Cardiac fibroblast (primary cell): ENCODE data around the gene ZNF560.

Experiments
- DNase-seq, 2 donors: peaks; one replicate each; pipeline versions ENCODE4 v3.0.0 to v3.0.0-alpha.2; 2010; ENCODE audit warnings: low read depth in 2 of 2
- H3K4me3 ChIP-seq, 2 donors: replicated peaks in 1 of 2; 1 replicate in 1 of 2; 2 replicates in 1 of 2; pipeline ENCODE4 v1.5.1; 2011; ENCODE audit warnings: low read depth in 2 of 2, low read length in 2 of 2, mild to moderate bottlenecking in 2 of 2, moderate library complexity in 1 of 2
- CTCF ChIP-seq: IDR thresholded peaks from one replicate; pipeline ENCODE4 v1.5.1; 2011; ENCODE audit warnings: low read depth, mild to moderate bottlenecking, low read length, inconsistent platforms

Gene ZNF560

GRCh38 chr19:9435279-9436268 is 62.8 kb downstream of the ZNF560 start, which contains the start of gene ZNF266:
TSS of gene ZNF266 (minus strand) at chr19:9435573. CDS start at chr19:9420089, 15,484 bp downstream.
- peak; percentile 84 for TF ChIP-seq CTCF

GRCh38 chr19:9431475-9431874 is 66.9 kb downstream of the ZNF560 start:
- peak; percentile 78 for TF ChIP-seq CTCF
- peak; percentile 30 to 82 for DNase-seq
- no peak overlapping the region for H3K4me3 ChIP-seq

More at GRCh38 chr19:9435279-9436268, 62.8 kb downstream of the ZNF560 start, which contains the start of gene ZNF266:
- peak; percentile 92 to 94 for DNase-seq
- H3K4me3 ChIP-seq = peak within 1 kb of the TSS; percentile 74 to 86

- no peak for TF ChIP-seq CTCF
- H3K4me3 ChIP-seq = no peak overlapping the region
- DNase-seq = no peak
Measured at GRCh38 chr19:9430444-9430843, 68.0 kb downstream of the ZNF560 start.

GRCh38 chr19:9427941-9428340 is 70.5 kb downstream of the ZNF560 start:
- no peak overlapping the region for H3K4me3 ChIP-seq
- no peak for DNase-seq
- TF ChIP-seq CTCF = no peak
